SK-N-SH (cell line): Measurements from ENCODE around the gene SMIM5. TPM values are rescaled to one million over a fixed set of nuclear protein-coding genes. Genes with fewer than 3 reads are reported as not detected.

Source experiments
- CTCF ChIA-PET: fragments of 300-600, 350-600 bp; formaldehyde crosslinking; extraction: SDS; loops from one replicate; lab custom pipeline; 2021; lab: Yijun Ruan, JAX
- POLR2A ChIA-PET: fragments of 350-600 bp; sonication (Branson Sonifier 250); formaldehyde crosslinking; extraction: SDS; loops from one replicate; lab custom pipeline; 2020; ENCODE audit warnings: antibody characterized with exemption, inconsistent platforms; lab: Yijun Ruan, JAX
- DNase-seq: peaks from one replicate; pipeline ENCODE4 v3.0.0; 2012
- H2AFZ ChIP-seq: fragments of 200-600 bp; sonication (generic); 2 replicates; pipeline ENCODE4 v1.8.1; 2016; ENCODE audit warnings: antibody characterized with exemption, mild to moderate bottlenecking, low read depth
- H3F3A ChIP-seq: fragments of 200-600 bp; sonication (generic); replicated peaks from 2 replicates; pipeline ENCODE3; 2016; ENCODE audit warnings: antibody characterized with exemption, mild to moderate bottlenecking; ENCODE audit not compliant: insufficient read depth
- H3K27ac ChIP-seq, 2 experiments: fragments of 200-500 bp in 1 of 2; fragments of 200-600 bp in 1 of 2; sonication (Bioruptor generic) in 1 of 2; sonication (generic), shearing (Covaris generic) in 1 of 2; 2 replicates each; pipeline versions ENCODE4 v1.5.1 to v1.6.1; 2014 to 2016; ENCODE audit warnings: low read depth in 2 of 2, inconsistent platforms in 1 of 2, low read length in 1 of 2, mild to moderate bottlenecking in 1 of 2, mixed read lengths in 1 of 2
- H3K27me3 ChIP-seq: fragments of 200-600 bp; sonication (generic), shearing (Covaris generic); 2 replicates; pipeline ENCODE4 v1.6.1; 2016; ENCODE audit warnings: mixed run types; ENCODE audit not compliant: insufficient read depth
- H3K36me3 ChIP-seq, 2 experiments: fragments of 200-500 bp in 1 of 2; fragments of 200-600 bp in 1 of 2; sonication (Bioruptor generic) in 1 of 2; sonication (generic) in 1 of 2; replicated peaks in 1 of 2; 2 replicates each; pipeline versions ENCODE3 to v1.5.1; 2014 to 2016; ENCODE audit warnings: low read length in 1 of 2, mild to moderate bottlenecking in 1 of 2; ENCODE audit not compliant: insufficient read depth in 2 of 2, control insufficient read depth in 1 of 2
- H3K4me1 ChIP-seq, 2 experiments: fragments of 200-500 bp in 1 of 2; fragments of 200-600 bp in 1 of 2; sonication (Bioruptor generic) in 1 of 2; sonication (generic), shearing (Covaris generic) in 1 of 2; 2 replicates each; pipeline versions ENCODE4 v1.5.1 to v1.6.1; 2014 to 2016; ENCODE audit warnings: low read depth in 1 of 2, low read length in 1 of 2, mixed run types in 1 of 2; ENCODE audit not compliant: insufficient read depth in 2 of 2, control insufficient read depth in 1 of 2
- H3K4me2 ChIP-seq: fragments of 200-600 bp; sonication (generic), shearing (Covaris generic); 2 replicates; pipeline ENCODE4 v1.6.1; 2017; ENCODE audit warnings: mixed run types
- H3K4me3 ChIP-seq, 2 experiments: fragments of 200-500 bp in 1 of 2; fragments of 200-600 bp in 1 of 2; sonication (Bioruptor generic) in 1 of 2; sonication (generic), shearing (Covaris generic) in 1 of 2; 2 replicates each; pipeline versions ENCODE4 v1.5.1 to v1.8.1; 2014 to 2016; ENCODE audit warnings: low read depth in 2 of 2, inconsistent platforms in 1 of 2, low read length in 1 of 2, mild to moderate bottlenecking in 1 of 2, mixed read lengths in 1 of 2, moderate library complexity in 1 of 2
- H3K79me2 ChIP-seq: fragments of 200-600 bp; sonication (generic); 2 replicates; pipeline ENCODE4 v1.8.1; 2017; ENCODE audit warnings: mild to moderate bottlenecking; ENCODE audit not compliant: insufficient read depth
- H3K9ac ChIP-seq: fragments of 200-600 bp; sonication (generic); 2 replicates; pipeline ENCODE4 v1.6.1; 2017; ENCODE audit warnings: mixed run types
- H3K9me2 ChIP-seq: fragments of 200-600 bp; sonication (generic); 2 replicates; pipeline ENCODE4 v1.6.1; 2017; ENCODE audit warnings: mixed run types
- H3K9me3 ChIP-seq: fragments of 200-600 bp; sonication (generic); 2 replicates; pipeline ENCODE4 v1.6.1; 2017; ENCODE audit warnings: mixed run types, mild to moderate bottlenecking, moderate library complexity
- H4K20me1 ChIP-seq: fragments of 200-600 bp; sonication (generic); 2 replicates; pipeline ENCODE4 v1.6.1; 2017; ENCODE audit warnings: mild to moderate bottlenecking, mixed run types; ENCODE audit not compliant: insufficient read depth
- FOXJ3 ChIP-seq: sonication (generic); formaldehyde crosslinking; IDR thresholded peaks from 2 replicates; pipeline ENCODE4 v1.5.1; 2020; ENCODE audit warnings: mild to moderate bottlenecking, missing genetic modification reagents
- IRF3 ChIP-seq: fragments of 150-350 bp; IDR thresholded peaks from 2 replicates; pipeline ENCODE4 v1.6.1; 2016; ENCODE audit warnings: mild to moderate bottlenecking, low read depth, low read length
- MAX ChIP-seq: IDR thresholded peaks from 2 replicates; pipeline ENCODE4 v1.4.0; 2012; ENCODE audit warnings: low read depth
- MEF2A ChIP-seq: IDR thresholded peaks from 2 replicates; pipeline ENCODE4 v1.4.0; 2012; ENCODE audit warnings: low read depth, borderline replicate concordance
- MXI1 ChIP-seq: IDR thresholded peaks from 2 replicates; pipeline ENCODE4 v1.6.1; 2012; ENCODE audit warnings: mild to moderate bottlenecking, low read depth, low read length, improper control_type of control experiment
- POLR2AphosphoS5 ChIP-seq: IDR thresholded peaks from 2 replicates; pipeline ENCODE4 v1.6.1; 2012; ENCODE audit warnings: low read depth, low read length
- RCOR1 ChIP-seq: fragments of 150-350 bp; IDR thresholded peaks from 2 replicates; pipeline ENCODE4 v1.6.1; 2017; ENCODE audit warnings: antibody characterized with exemption, low read length
- REST ChIP-seq: IDR thresholded peaks from 2 replicates; pipeline ENCODE4 v1.6.1; 2012; ENCODE audit warnings: mild to moderate bottlenecking, low read depth, low read length, moderate library complexity
- RFX5 ChIP-seq: IDR thresholded peaks from 2 replicates; pipeline ENCODE4 v1.6.1; 2012; ENCODE audit warnings: mild to moderate bottlenecking, improper control_type of control experiment, low read length
- TCF12 ChIP-seq: IDR thresholded peaks from 2 replicates; pipeline ENCODE4 v1.4.0; 2012
- TEAD4 ChIP-seq: IDR thresholded peaks from 2 replicates; pipeline ENCODE4 v1.4.0; 2012; ENCODE audit warnings: mild to moderate bottlenecking, borderline replicate concordance; ENCODE audit not compliant: insufficient read depth
- WGBS: methylation state at CpG from one replicate; pipeline ENCODE4 v1.1.6; 2017; ENCODE audit warnings: low lambda C conversion rate; 5-methylcytosine and 5-hydroxymethylcytosine counted together
- polyA plus RNA-seq, 3 experiments: library from polyadenylated mRNA; depleted of rRNA; stranded (reverse); fragments of >200 nt; gene quantifications; 2 replicates each; pipeline ENCODE4 v1.2.3, GENCODE V29; 2012

SMIM5 gene
- polyA plus RNA-seq, 1 of the 3 experiments (the other 2 are of a cell fraction): 0.02 TPM

GRCh38 chr17:75611851-75612429 is 21.3 kb upstream of the SMIM5 start:
- H3K36me3 ChIP-seq: no peaks in the 10 kb centered on the region
- H3K9me3 ChIP-seq: no peaks in the 10 kb centered on the region
- H3K9me2 ChIP-seq: no peaks in the 10 kb centered on the region
- ChIA-PET CTCF (interaction anchor here (0.8 to 37.9 kb wide), 11 partner anchors 8 to 142 kb away, joined by 3 to 1189 read pairs (median 7); partner anchors contain the start of gene SMIM5), POLR2A (interaction anchor here (0.8 to 1.0 kb wide), 2 partner anchors 10 to 179 kb away, joined by 3 read pairs; no protein-coding TSS in a partner anchor)
- 83% methylated on average over 20 of the region's 20 CpGs for WGBS
- no peaks in the 10 kb centered on the region for H3K4me1 ChIP-seq
- no peaks in the 10 kb centered on the region for H3K27me3 ChIP-seq
- DNase-seq: no peak
- no peak overlapping the region for H2AFZ ChIP-seq
- H3K27ac ChIP-seq: no peak overlapping the region
- H3K9ac ChIP-seq: no peak overlapping the region
- no peaks in the 10 kb centered on the region for H3F3A ChIP-seq
- no peak overlapping the region for H3K4me2 ChIP-seq
- TF ChIP-seq REST: no peak
- no peak for TF ChIP-seq FOXJ3
- TF ChIP-seq IRF3: no peak
- TF ChIP-seq TCF12: no peak
- no peak for TF ChIP-seq RFX5
- TF ChIP-seq RCOR1: no peak
- no peak for TF ChIP-seq MEF2A
- TF ChIP-seq TEAD4: no peak
- no peak for TF ChIP-seq MAX
- H4K20me1 ChIP-seq: no peaks in the 10 kb centered on the region
- no peaks in the 10 kb centered on the region for H3K79me2 ChIP-seq
- H3K4me3 ChIP-seq: no peak overlapping the region

GRCh38 chr17:75612906-75613626 is 20.2 kb upstream of the SMIM5 start:
- ChIA-PET CTCF (interaction anchor here (1.3 to 37.9 kb wide), 8 partner anchors 7 to 136 kb away, joined by 4 to 1189 read pairs (median 18); partner anchors contain the start of gene SMIM5), POLR2A (interaction anchor here (0.9 kb wide), 1 partner anchor 23 kb away, joined by 3 read pairs; no protein-coding TSS in a partner anchor)
- WGBS: 85% methylated on average over 12 of the region's 27 CpGs

More at GRCh38 chr17:75612906-75613626, 20.2 kb upstream of the SMIM5 start:
- H3K79me2 ChIP-seq: no peaks in the 10 kb centered on the region
- no peaks in the 10 kb centered on the region for H4K20me1 ChIP-seq
- H3K9me2 ChIP-seq: no peaks in the 10 kb centered on the region
- no peak overlapping the region for H3K4me2 ChIP-seq
- no peak overlapping the region for H2AFZ ChIP-seq
- no peak for DNase-seq
- H3K27me3 ChIP-seq: no peaks in the 10 kb centered on the region
- H3K27ac ChIP-seq: no peak overlapping the region
- TF ChIP-seq TEAD4 (no peak), RFX5 (no peak), MXI1 (no peak), POLR2AphosphoS5 (no peak)
- H3K9me3 ChIP-seq: no peaks in the 10 kb centered on the region
- H3F3A ChIP-seq: no peaks in the 10 kb centered on the region
- no peak overlapping the region for H3K4me3 ChIP-seq
- no peaks in the 10 kb centered on the region for H3K4me1 ChIP-seq
- H3K9ac ChIP-seq: no peak overlapping the region
- H3K36me3 ChIP-seq: no peaks in the 10 kb centered on the region
